NCI-H2171 (cell line): Measurements from ENCODE around the gene TMEM238.
A peak's percentile ranks its signal among the peaks of the same experiment; 100 is the strongest.
"Not testable (repeated sequence)": the region's sequence is repeated elsewhere in the genome, so short reads cannot be mapped to it uniquely, and the experiment has no call there.

ENCODE experiments used
- DNase-seq: peaks from one replicate; lab custom pipeline; 2025; lab: John Stamatoyannopoulos, UW

The TMEM238 gene

GRCh38 chr19:55384131-55384919 is at the start of gene TMEM238:
Gene TMEM238, minus strand, starts transcription at chr19:55384292. Its CDS starts 33 bp downstream, at chr19:55384259.
- no peak for DNase-seq

DNA sequence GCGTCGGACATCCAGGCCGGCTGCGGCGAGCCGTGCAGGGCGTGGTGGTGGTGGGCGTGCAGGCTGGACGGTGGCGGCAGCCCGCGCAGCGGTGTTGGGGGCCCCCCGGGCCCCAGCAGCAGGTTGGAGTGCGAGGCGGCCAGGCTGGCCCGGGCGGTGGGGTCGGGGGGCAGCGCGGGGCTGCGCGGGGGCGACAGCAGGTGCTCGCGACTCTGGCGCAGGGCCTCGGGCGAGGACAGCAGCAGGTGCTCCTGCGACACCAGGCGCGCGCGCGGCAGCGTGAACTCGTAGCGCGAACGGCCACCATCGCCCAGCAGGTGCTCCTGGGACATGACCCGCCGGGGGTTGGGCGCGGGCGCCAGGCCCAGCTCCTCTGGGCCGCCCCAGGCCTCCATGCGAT is 49.2 kb upstream of the TMEM238 start:
- DNase-seq, result no peak

- no peak for DNase-seq
Observed at GRCh38 chr19:55432241-55432959, 48.3 kb upstream of the TMEM238 start.

DNA sequence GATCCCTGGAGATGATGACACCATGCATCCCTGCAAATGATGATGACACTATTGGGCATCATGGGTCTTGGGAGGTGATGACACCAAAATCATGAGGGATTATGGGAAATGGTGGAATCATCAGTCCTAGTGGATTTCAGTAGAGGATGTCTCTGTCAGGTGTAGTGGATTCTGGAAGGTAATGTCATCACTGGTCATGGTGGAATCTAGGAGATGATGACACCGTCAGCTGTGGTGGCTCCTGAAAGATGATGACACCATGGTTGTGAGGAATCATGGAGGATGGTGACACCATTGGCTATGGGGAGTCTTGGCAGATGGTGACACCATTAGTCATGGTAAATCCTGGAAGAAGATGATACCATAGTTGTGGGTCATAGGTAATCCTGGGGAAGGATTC is 47.1 kb upstream of the TMEM238 start:
- DNase-seq, result no peak

DNA sequence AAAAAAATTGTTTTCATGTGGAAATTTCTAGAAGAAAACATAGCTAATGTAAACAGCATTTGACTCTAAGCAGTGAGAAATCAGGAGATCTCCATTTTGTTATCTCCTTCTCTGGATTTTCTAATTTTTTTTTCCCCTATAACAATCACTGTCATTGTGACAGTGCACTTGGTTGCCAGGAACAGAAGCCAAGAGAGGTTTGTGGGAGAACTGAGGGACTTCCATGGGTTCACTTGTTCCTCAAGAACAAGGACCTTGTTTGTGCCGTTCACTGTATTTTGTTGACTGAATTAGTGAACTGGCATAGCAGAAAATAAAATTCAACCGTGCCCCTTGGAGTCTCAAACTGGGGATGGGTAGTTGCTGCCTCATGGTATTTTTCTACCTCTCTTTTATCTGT is 42.0 kb upstream of the TMEM238 start:
- DNase-seq, result no peak

- DNase-seq, result no peak
Observed at GRCh38 chr19:55424518-55424917, 40.4 kb upstream of the TMEM238 start.

- DNase-seq, result no peak
Observed at GRCh38 chr19:55423225-55424005, 39.3 kb upstream of the TMEM238 start.

- DNase-seq, result not testable (repeated sequence)
Observed at GRCh38 chr19:55421281-55421680, 37.2 kb upstream of the TMEM238 start.

DNA sequence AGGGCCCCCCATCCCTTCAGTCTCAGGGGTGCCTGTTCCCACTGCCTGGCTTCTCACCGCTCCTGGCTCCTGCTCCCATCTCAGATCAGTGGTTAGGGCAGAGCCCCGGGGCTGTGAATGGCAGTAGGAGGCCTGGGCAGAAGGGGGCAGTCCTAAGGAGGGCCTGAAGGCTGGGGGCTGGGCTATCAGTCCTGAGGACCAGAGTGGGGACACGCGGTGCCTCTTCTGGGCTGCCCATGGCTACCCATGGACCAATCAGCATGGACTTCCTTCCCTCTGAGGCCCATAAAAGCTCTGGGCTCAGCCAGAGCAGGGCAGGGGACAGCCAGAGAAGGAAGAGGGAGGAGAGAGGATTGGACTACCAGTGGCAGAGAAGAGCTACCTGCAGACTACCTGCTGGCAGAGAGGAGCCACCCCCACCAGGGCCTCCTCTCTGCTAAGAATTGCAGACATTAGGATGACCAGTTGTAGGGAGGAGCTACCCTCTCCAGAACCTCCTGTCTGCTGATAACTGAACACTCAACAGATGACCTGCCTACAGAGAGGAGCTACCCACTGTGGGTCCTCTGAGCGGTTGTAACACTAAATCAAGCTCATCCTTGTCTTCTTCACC is 35.6 kb upstream of the TMEM238 start:
- DNase-seq, result no peak

DNA sequence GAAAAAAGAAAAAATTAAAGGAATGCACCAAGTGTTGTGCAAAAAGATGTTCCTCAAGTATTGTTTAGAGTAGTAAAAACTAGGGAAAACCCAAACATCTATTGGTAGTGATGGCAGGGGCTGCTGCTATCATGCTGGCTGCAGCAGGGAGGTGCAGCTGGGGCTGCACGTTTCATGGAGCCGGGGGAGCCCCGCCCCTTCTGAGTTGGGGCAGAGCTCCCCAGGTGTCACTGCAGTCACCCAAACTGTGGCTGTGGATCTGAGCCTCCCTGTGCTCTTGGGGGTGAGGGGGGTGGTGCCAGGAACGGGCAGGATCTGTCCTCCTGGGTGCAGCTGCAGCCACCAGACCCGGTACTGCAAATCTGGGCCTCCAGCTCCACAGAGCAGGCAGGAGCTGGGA is 35.0 kb upstream of the TMEM238 start:
- no peak for DNase-seq

DNA sequence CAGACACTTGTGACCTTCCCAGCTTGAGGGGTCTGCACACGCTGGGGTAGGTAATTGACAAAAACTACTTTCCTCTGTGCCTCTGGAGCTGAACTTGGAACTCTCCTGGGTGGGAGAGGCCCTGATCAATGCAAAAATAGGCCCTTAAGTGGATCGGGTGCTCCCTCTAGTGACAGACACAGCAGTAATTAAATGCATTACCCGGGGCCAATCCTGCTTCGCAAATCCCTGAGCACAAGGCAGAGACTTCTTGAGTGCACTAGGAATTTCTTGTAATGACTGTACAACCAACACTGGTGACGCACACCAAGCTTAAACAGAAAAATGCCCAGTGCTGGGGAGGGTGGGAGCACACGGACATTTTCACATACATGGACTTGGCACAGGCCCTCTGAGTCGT is 34.1 kb upstream of the TMEM238 start:
- peak; percentile 50 for DNase-seq

DNA sequence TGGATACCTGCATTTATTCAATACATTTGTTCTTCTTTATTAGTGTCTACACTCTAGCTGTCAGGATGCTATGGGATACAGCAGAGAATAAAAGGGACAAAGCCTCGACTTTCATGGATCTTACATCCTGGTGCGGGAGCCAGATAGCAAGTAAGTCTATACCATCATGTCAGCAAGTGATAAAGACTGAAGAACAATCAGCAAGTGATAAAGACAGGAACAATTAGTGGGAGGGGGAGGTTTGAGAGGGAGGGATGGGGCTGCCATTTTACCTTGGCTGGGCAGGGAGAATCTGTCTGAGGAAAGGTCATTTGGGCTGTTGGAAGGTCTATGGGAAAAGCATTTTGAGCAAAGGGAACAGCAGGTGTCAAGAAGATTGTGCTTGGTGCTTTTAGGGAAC is 26.1 kb upstream of the TMEM238 start:
- DNase-seq, result no peak

DNA sequence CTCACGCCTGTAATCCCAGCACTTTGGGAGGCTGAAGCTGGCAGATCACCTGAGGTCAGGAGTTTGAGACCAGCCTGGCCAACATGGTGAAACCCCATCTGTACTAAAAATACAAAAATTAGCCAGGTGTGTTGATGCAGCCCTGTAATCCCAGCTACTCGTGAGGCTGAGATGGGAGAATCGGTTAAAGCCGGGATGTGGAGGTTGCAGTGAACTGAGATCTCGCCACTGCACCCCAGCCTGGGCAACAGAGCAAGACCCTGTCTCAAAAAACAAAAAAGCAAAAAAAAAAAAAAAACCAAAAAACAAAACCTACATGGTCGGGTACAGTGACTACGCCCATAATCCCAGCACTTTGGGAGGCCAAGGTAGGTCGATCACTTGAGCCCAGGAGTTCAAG is 25.1 kb upstream of the TMEM238 start:
- DNase-seq, result not testable (repeated sequence)

GRCh38 chr19:55408533-55408872 is 24.4 kb upstream of the TMEM238 start:
- DNase-seq, result no peak

- peak; percentile 99 for DNase-seq
Observed at GRCh38 chr19:55407800-55408532, 23.9 kb upstream of the TMEM238 start.

GRCh38 chr19:55407550-55407799 is 23.4 kb upstream of the TMEM238 start, which contains the start of gene UBE2S:
Gene UBE2S, minus strand, starts transcription at chr19:55407788. Its CDS starts 199 bp downstream, at chr19:55407589.
- not testable (repeated sequence) for DNase-seq

DNA sequence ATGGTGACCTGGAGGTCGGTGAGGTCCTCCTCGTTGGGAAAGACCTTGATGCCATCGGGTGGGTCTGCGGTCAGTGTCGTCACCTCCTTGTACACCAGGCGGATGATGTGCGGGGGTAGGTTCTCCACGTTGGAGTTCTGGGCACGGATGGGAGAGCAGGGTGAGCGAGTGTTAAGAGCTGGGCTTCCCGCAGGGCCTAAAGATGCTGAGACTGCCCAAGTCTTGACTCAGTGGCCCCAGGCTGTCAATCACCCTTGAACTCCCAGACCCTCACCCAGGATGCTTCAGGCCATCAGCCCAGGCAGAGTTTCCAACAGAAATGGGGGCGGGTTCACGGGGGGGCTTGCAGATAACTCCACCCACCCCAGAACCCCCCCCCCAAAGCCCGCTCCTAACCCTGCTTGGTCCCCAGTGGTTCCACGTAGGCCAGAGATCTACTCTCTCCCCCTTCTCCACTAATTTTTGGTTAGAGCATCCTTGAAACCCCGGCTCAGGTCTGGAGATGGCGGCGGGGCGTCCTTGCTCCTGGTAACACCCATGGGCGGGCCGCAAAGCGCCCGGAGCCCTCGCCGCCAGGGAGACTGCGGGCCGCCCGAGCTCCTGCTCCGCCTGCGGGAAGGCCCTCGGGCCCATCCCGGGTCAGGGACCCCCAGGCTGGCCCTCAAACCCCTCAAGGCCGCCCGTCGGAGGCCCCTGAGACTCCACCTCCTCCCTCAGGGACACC is 22.9 kb upstream of the TMEM238 start:
- DNase-seq, result no peak

DNA sequence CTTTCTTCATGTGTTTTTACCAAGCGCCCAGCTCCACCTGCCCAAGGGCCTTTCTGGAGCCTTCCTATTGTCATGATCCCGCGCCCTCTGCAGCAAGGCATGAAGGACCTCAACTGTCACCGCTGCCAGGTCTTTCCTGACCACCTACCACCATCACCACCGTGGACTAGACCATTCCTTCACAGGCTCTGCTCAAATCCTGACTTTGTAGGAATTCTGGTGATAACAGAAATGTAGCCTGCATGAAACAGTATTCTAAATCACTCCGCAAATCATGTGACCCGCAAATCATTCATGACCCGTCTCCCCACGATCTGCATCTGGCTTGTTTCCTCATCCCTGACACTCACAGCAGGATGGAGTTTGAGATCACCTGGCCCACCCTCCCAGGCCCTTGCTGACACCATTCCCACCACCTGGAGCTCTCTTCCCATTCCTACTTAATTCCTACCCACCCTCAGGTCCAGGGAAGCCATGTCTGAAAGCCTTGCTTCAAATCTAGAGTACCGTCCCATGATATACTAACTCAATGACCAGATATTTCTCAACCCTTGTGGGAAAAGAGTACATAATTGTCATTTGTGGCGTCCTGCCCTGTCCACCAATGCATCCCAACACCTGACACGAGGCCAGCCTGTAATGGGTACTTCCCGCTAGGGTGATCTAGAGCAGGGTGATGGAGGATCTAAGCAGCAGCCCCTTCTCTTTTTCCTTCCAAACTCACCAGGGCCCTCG is 22.2 kb upstream of the TMEM238 start:
- DNase-seq, result no peak

- DNase-seq, result no peak
Observed at GRCh38 chr19:55405638-55406037, 21.5 kb upstream of the TMEM238 start.

GRCh38 chr19:55402509-55402908 is 18.4 kb upstream of the TMEM238 start:
- DNase-seq, result no peak
